HCEC 1CT (cell line): Measurements from ENCODE around the gene SIK3.
A peak's percentile ranks its signal among the peaks of the same experiment; 100 is the strongest.

Experiments used
- DNase-seq: peaks from one replicate; pipeline ENCODE4 v3.0.0-alpha.2; 2017

Gene SIK3

DNA sequence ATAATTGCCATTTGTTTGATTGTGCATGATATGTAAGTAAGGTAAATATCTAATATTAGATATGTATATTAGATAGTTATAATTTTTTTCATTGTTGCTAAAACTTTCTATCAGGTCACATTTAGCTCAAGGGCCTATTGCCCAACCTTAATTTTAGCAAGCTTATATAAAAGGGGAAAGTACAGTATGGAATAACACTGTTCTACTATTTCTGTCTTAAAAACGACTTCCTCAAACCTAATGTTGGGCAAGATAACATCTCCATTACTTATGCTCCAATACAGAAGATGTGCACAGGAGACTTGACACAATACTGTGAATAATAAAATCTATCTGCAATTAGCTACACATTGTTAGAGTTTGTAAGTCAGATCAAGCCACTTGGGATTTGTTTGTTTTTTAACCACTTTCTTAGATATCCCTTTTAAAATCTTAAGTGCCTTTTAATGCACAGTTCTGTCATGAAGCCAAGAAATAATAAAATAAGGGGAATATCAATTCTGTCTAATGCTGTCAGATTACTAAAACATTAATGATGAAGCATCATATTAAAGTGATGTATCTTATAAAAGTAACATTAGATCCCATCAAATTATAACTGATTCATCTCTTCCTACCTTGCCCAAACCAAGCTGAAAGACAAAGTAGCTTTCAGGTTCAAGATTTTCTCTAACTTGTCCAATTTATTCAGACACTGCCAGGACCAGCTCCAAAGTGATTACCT lies 98.1 kb downstream of the SIK3 start:
- DNase-seq: no peak

DNA sequence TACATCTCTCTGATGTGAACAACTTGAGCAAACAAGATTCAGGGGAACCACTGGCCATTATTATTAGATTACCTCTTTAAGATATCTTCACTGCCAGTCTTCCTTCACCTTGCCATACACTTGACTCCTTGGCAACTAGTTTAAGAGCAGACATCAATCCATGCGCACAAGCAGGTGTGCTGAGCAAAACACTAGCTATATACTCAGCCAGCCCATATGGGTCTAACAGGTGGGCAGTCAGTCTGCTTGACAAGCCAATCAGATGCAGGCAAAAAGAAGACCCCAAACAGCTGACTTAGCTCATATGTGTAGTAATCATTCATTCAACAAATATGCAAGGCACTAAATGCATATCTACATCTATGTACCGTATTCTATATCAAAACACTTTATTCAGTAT lies 101.2 kb downstream of the SIK3 start:
- DNase-seq: no peak

DNA sequence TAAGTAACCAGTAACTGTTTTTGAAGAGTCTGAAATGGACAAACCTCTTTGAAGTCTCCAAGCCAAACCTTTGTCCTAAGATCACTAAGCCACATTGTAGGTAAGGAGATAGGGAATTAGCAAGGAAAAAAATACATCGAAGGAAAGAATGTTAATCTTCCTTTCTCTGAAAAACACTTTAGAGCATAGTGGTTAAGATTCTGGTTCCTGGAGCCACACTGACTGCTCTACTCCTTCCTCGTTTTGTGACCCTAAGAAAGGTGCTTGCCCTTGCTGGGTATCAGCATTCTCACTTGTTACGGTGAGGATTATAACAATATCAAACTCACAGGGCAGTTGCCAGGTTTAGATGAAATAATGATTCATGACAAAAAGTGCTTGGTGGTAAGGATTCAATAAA lies 104.0 kb downstream of the SIK3 start:
- no peak for DNase-seq

DNA sequence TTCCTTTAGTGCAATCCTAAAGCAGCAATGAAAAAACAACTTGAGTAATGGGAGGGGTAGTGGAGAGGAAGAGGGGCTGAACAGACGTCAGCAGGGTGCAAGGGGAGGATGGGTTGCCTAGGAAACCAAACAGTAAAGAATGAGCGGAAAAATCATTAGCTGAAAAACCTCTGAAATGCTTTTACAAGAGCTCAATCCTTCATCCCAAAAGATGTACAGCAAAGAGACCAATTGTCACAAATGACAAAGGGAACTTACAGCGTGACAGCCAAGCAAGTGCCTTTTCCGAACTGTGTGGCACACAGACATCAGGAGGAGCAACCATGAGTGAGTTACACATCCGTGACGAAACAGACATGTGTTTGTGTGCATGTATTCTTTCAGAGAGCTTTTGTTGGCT lies 104.6 kb downstream of the SIK3 start:
- DNase-seq: no peak

DNA sequence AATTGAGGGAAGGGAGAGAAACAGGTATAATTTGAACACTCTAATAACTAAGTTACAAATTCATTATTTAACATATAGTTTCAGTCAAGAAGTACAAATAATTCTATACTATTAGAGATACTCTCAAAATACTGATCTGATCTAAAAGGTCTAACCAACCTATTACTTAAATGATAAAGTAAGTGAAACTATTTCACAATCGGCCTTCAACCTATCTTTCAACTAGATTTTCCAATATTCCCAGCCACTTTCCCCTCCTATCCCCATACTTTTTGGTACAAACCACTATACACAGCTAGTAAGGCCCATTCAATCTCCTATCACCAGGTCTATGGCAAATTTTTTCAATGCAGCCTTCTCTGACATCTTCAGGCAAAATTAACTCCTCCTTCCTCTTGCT lies 106.7 kb downstream of the SIK3 start:
- DNase-seq: no peak

DNA sequence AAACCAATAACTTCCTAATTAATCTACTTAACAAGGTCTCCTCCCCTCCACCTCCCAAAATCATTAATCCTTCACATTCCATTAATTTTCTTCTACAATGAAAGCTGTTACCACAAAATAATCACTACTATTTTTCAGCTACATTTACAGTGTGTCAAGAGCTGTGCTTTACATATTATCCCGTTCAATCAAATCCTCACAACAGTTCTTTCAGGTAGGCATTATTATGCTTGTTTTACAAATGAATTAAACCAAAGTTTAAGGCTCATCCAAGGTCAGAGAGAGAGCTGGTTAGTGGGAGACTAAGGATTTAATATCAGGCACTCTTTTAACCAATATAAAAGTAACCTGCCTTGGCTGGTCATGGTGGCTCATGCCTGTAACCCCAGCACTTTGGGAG lies 107.4 kb downstream of the SIK3 start:
- no peak for DNase-seq

DNA sequence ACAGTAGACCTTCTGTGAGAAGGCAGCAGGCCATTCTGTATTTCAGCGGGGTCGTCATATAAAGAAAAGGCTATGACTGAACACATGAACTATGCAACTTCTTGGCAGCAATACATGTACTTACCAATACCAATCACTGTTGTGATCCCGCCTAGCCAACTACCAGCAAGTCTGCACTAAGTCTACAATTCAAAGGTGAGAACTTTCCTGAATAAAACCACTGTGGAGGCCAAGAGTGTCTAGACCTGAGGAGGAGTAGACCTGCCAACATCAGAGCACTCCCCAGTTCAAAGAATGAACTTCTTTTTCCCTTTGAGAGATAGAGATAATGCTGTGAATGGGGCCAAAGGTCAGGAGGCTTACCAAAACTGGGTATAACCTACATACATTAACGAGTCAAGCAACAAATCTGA lies 108.2 kb downstream of the SIK3 start:
- peak; percentile 85 for DNase-seq

DNA sequence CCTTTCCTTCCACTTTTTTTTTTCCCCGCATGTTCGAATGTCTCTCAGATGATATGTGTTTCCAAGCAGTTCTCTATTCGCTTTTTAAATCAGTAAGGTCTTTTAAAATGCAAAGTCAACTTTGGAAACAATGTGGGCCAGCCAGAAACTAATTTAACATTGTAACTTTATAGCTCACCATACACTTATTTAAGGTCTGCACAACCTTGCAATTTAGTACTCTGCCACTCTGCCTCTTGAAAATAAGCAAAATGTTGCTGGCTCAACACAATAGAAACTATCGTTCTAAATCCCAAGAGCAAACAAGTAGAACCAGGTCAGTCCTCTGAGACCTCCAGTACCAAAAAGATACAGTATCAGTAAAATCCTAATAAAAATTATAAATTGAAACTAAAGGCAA lies 109.0 kb downstream of the SIK3 start:
- no peak for DNase-seq

DNA sequence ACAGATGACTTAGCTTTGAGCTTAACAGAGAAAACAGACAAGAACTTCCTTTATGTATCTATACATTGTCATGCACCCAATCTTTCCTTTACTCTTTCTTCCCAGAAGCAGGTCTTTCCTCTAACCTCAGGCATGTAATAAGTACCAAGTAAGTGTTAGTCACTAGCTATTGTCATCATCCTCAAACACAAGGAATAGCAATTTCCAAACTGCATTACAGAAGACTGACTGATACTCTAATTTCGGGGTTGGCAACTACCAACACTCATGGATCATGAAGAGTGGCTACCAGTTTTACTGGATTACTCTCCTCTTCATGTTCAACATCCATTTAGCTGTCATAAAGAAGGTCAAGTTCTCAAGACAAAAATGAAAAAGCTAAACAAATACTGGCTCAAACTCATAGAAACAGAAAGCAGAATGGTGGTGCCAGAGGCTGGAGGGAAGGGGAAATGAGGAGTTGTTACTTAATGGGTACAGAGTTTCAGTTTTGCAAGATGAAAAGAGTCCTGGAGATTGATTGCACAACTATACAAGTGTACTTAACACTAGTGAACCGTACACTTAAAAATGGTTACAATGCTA lies 111.6 kb downstream of the SIK3 start:
- DNase-seq: peak; percentile 93

DNA sequence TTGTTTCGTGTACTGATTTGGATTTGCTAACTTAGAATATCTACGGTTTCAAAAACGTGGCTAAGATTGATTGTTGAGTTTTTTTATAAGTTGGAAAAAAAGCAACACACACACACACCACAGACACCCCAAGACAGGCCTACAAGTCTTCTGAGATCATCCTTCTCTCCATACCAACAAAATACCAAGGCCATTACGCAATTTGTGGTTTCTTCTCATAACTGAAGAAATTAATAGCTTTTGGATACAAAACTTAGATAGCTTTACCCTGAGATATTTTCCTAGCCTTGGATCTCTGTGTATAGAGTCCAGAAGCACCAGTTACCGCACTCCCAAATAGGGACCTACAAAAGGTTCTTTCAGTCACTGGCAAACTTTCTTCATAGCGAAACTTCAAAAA lies 113.6 kb downstream of the SIK3 start:
- peak; percentile 97 for DNase-seq

DNA sequence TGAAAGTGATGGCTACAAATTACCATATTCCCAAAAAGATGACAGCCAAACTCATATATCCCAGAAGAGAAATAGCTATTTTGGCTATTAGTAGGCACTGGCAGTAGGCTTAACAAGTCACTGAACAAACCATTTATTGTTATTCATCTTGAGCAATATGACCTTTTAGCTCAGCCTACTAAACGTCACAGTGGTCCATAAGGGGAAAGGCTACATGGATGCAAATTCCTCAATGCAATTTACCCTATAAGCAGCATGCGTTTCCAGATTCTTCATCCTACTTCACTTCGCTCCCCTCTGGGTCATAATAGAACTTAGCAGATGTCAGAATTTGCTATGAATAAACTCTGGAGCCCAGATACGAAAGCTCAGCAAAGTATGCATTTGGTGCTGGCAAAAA lies 114.0 kb downstream of the SIK3 start:
- peak; percentile 73 for DNase-seq

DNA sequence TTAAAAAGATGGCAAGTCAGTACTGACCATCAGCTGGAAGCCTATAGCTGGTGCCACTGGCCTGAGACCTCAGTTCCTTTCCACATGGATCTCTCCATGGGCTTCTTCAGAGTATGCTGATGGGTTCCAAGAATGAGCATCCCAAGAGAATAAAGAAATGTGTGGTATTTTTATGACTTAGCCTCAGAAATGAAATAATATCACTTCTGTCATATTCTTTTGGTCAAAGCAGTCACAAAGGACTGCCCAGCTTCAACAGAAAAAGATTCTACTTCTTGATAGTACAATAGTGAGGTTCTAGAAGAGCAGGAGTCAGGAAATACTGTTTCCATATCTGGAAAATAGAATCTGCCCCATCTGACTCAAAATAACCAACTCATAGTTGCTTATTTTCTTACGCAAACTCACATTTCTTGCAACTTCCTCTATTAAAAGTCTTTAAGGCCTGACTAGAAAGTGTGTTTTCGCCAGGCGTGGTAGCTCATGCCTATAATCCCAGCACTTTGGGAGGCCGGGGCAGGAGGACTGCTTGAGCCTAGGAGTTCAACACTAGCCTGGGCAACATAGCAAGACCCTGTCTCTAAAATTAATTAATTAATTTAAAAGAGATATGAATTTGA lies 116.9 kb downstream of the SIK3 start:
- no peak for DNase-seq

DNA sequence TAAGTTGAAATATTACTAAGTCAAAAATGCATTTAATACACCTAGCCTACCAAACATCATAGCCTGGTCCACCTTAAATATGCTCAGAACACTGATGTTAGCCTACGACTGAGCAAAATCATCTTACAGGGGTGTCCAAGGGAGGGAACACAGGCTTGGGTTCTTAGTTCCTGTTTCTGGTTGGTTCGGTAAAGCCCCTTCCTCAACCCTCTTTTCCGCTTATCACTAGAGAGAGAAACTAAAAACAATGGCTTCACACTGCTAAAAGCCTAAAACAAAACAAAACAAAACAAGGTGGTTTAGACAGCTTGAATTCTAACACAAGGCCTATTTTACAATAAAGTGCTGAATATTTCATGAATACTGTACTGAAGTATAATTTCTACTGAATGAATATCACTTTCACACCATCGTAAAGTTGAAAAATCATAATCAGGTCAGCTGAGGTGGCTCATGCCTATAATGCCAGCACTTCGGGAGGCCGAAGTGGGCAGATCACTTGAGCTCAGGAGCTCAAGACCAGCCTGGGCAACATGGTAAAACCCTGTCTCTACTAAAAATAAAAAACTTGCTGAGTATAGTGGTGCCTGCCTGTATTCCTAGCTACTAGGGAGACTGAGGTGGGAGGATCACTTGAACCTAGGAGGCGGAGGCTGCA lies 118.0 kb downstream of the SIK3 start:
- no peak for DNase-seq

DNA sequence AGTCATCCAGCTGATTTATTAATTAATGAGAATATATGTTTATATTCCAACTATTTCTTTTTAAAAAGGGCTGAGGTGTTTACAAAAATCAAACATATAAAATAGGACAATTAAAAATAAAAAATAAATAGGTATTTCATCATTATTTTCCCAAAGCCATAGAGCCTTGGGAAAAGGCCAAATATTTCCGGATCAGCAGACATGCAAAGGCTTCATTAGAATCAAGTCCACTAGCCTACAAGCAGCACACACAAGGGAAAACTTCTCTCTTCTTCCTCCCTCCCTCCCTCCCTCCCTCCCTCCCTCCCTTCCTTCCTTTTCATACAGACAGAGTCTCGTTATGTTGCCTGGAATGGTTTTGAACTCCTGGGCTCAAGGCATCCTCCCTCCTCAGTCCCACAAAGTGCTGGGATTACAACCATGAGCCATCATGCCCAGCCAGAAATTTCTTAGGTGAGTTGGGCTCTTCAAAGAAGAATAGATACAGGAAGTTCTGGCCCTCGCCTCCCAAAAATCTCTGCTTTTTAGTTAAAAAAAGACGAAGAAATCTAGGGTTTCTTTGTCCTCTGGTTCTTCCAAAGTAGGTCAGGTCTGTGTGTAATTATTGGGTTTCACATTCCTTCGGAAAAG lies 121.2 kb downstream of the SIK3 start:
- no peak for DNase-seq

DNA sequence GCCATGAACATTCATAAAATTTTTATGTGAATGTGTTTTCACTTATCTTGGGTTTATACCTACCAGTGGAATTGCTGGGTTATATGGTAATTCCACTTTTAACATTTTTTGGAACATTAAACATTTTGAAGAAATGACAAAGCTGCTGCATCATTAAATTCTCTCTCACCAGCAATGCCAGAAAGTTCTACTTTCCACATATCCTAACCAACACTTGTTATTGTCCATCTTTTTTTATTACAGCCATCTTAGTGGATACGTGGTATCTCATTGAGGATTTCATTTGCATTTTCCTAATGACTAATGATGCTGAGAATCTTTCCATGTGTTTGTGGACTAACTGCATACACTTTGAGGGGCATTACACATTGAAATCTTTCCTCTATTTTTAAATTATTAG lies 122.6 kb downstream of the SIK3 start:
- no peak for DNase-seq

DNA sequence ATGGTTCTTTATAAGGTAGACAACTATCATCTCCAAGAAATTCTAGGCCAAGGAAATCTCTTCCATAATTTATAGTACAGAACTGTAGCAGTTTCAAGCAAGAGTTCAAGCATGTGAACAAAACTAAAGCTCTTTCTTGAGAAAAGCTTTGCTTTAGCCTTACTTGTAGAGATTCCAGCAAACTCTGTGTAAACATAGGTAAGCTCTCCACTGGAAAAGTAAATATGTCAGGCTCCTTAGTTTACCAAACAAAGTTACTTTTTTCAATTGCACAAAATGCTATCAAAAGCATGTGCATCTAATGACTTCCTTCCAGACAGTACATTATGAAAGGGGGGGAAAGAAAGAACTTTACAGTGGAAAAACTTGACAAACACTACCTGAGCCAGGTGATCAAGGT lies 125.0 kb downstream of the SIK3 start:
- no peak for DNase-seq

DNA sequence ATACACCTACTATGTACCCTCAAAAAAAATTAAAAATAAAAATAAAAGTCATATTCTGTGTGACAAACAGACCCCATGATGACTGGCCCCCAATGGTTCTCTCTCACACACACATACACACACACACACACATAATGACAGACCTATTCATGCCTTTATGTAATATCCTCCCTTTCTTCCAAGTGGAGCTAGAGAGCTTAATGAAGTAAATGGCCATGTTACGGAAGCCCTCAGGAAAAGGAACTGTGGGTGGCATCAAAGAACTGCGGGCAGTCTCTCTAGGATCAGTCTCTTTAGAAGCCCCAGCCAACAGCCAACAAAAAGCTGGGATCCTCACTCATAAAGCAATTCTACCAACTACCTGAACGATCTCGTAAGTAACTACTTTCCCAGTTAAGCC lies 125.5 kb downstream of the SIK3 start:
- DNase-seq: no peak

DNA sequence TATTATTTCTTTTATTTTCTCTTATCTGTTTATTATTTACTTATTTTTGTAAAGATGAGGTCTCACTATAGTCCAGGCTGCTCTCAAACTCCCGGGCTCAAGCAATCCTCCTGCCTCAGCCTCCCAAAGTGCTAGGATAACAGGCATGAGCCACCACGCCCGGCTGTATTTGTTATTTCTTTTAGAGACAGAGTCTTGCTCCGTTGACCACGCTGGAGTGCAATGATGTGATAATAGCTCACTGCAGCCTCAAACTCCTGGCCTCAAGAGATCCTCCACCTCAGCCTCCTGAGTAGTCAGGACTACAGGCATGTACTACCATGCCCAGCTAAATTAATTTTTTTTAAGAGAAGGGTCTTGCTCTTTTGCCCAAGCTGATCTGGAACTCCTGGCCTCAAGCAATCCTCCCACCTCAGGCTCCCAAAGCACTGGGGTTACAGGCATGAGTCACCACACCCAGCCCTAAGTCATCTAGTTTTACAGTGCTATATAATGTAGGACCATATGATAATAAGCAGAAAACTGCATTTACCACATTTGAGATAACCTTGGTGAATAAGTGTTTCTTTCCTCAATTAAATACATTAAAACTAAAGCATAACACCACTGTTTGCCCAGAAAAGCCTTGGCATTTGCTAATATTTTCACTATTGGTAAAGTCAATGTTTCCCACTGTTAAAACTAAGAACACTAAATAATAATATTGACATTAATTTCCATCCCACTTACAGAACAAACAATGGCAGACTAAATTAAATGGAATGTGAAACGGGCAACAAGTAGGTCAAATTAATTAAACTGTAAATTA lies 127.5 kb downstream of the SIK3 start:
- no peak for DNase-seq

DNA sequence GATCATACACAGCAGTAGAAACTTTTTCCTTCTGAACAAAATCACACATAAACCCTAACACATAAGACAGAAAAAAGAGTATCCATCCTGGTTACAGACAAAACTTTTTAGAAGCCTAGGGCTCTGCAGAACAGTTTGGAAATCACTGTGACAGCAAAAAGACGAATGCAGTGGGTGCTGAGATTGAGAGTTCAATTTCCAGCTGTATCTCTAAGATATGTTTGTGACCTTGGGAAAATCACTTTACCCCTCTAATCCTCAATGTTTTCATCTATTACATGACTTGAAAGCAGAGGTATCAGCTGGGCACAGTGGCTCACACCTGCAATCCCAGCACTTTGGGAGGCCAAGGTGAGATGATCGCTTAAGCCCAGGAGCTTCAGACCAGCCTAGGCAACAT lies 128.5 kb downstream of the SIK3 start:
- DNase-seq: no peak

DNA sequence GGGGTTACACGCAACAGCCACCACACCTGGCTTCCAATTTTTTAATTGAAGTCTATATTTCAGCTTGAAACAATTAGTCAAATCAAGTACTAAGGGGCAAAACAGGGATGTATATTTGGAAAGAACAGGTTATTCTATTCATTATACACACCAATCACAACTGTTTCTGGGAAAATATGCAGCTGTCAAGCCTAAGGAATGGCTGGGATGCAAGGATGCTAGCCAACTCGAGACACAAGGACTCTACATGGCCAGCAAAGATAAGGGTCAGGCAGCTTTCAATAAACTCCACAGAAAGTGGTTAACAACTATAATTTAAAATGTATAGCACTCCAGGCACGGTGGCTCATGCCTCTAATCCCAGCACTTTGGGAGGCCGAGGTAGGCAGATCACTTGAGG lies 134.0 kb downstream of the SIK3 start:
- no peak for DNase-seq

DNA sequence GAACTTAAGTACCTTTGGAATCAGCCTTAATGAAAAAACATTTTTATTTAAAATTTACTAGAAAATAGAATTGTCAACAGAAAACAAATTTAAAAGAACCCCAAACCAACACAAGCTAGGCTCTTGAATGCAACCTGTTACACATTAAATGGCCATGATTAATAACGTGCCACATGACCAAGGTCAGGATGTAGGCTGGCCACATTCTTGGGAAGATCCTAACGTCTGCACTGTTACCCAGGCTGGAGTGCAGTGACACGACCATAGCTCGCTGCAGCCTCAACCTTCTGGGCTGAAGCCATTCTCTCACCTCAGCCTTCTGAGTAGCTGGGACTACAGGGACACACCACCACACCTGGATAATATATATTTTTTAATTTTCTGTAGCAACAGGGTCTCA lies 134.4 kb downstream of the SIK3 start:
- DNase-seq: no peak

DNA sequence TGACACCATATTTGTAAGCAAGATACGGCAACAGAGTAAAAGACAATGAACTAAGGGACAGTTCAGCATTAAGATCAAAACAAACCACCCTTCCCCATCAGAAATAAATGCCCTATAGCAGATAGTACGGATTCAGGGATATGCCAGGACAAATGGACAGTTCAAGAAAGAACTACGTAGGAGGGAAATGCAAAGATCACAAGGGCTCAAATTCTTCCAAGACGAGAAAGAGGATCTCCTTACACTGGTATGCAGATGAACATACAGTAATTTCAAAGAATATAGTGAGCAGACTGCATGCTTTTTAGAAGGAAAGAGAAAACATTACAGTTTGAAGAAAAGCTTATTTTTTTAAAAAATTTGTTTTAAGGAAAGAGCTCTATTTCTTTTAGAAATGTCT lies 136.1 kb downstream of the SIK3 start:
- peak; percentile 22 for DNase-seq

DNA sequence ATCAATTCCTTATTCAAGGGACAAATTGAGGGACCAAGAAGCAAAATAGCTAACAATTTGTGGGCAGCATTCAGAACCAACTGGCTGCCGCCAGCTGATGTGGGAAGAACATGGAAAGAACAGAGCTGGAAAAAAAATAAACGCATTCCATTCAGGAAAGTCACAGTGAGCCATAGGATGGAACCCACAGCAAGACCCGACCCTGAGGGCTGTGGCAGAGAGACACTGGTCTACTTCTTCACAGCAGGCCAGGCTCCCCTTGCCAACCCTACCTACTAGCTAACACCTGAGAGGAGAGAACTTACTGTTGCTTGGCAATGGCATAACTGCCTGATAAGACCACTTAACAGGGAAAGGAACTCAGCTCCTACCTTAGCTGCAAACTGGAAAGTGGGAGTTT lies 137.3 kb downstream of the SIK3 start:
- peak; percentile 82 for DNase-seq
